K562 (cell line): ENCODE results near the gene DIS3L2. TPM values are rescaled to one million over a fixed set of nuclear protein-coding genes. Genes with fewer than 3 reads are reported as not detected.

Source experiments
- ATAC-seq: fragments of 200-7000 bp; cut with Tn5 transposase; 3 replicates; pipeline ENCODE4 v1.9.1; 2020; ENCODE audit warnings: moderate library complexity
- BruUV-seq: library from RNA; stranded (reverse); fragments of 400-500 nt; replicated peaks from 2 replicates; lab custom pipeline; 2021; lab: Mats Ljungman, UMichigan
- CTCF ChIA-PET: fragments of 300-600 bp; formaldehyde crosslinking; extraction: SDS; loops from one replicate; lab custom pipeline; 2021; ENCODE audit warnings: low intra/inter-chr PET ratio; lab: Yijun Ruan, JAX
- POLR2A ChIA-PET: fragments of 300-600, 350-650 bp; sonication (Branson Sonifier 250); formaldehyde crosslinking; extraction: SDS; loops from one replicate; lab custom pipeline; 2021; ENCODE audit warnings: antibody characterized with exemption, inconsistent platforms; lab: Yijun Ruan, JAX
- DNase-seq, 4 experiments: peaks; one replicate each; pipeline versions ENCODE4 v3.0.0 to v3.0.0-alpha.2; 2011 to 2018; ENCODE audit warnings: low spot score in 3 of 4, mixed read lengths in 3 of 4; ENCODE audit errors: extremely low read depth in 1 of 4
- FAIRE-seq: peaks from 2 replicates; lab custom pipeline; 2011; peaks lifted over from hg19 to GRCh38; lab: Jason Lieb, UNC
- H2AFZ ChIP-seq: 2 replicates; pipeline ENCODE4 v1.6.0; 2011; ENCODE audit warnings: low read depth, low read length, control low read depth, inconsistent platforms
- H3K27ac ChIP-seq: fragments of 200-600 bp; 3 replicates; pipeline ENCODE4 v1.8.0; 2011; ENCODE audit warnings: low read depth, mild to moderate bottlenecking, control low read depth, inconsistent platforms, low read length, moderate library complexity, mixed read lengths; ENCODE audit errors: extremely low read depth
- H3K27me3 ChIP-seq, 2 experiments: fragments of 300-600 bp in 1 of 2; 2 replicates in 1 of 2; 3 replicates in 1 of 2; pipeline versions ENCODE4 v1.6.0 to v1.8.0; 2011; ENCODE audit warnings: inconsistent platforms in 2 of 2, low read length in 2 of 2, mild to moderate bottlenecking in 1 of 2, mixed read lengths in 1 of 2, moderate library complexity in 1 of 2; ENCODE audit not compliant: control insufficient read depth in 2 of 2, insufficient read depth in 2 of 2
- H3K36me3 ChIP-seq: fragments of 300-600 bp; 3 replicates; pipeline ENCODE4 v1.8.0; 2011; ENCODE audit warnings: mild to moderate bottlenecking, low read length, inconsistent platforms; ENCODE audit not compliant: control insufficient read depth, insufficient read depth
- H3K4me1 ChIP-seq, 2 experiments: fragments of 200-600 bp in 1 of 2; replicated peaks in 1 of 2; 2 replicates in 1 of 2; 3 replicates in 1 of 2; pipeline versions ENCODE4 v1.5.1 to v1.8.0; 2011; ENCODE audit warnings: inconsistent platforms in 2 of 2, low read length in 2 of 2, mild to moderate bottlenecking in 1 of 2, mixed read lengths in 1 of 2, moderate library complexity in 1 of 2; ENCODE audit not compliant: control insufficient read depth in 2 of 2, insufficient read depth in 2 of 2
- H3K4me2 ChIP-seq: 2 replicates; pipeline ENCODE4 v1.6.1; 2011; ENCODE audit warnings: low read length, control low read depth, inconsistent platforms, mixed read lengths; ENCODE audit not compliant: insufficient read depth
- H3K4me3 ChIP-seq: fragments of 200-600 bp; sonication (generic), shearing (Covaris generic); 2 replicates; pipeline ENCODE4 v1.5.1; 2016; ENCODE audit warnings: control low read depth, inconsistent platforms
- H3K79me2 ChIP-seq: fragments of 200-600 bp; 3 replicates; pipeline ENCODE4 v1.8.0; 2011; ENCODE audit warnings: low read length, inconsistent platforms; ENCODE audit not compliant: control insufficient read depth, insufficient read depth
- H3K9ac ChIP-seq, 2 experiments: 2 replicates each; pipeline versions ENCODE4 v1.6.0 to v1.6.1; 2011; ENCODE audit warnings: low read depth in 2 of 2, low read length in 2 of 2, control low read depth in 1 of 2, inconsistent platforms in 1 of 2, mild to moderate bottlenecking in 1 of 2, mixed read lengths in 1 of 2; ENCODE audit not compliant: insufficient read depth in 1 of 2
- H3K9me1 ChIP-seq: one replicate; pipeline ENCODE4 v1.6.0; 2011; ENCODE audit warnings: inconsistent platforms, mild to moderate bottlenecking, low read length, moderate library complexity; ENCODE audit not compliant: control insufficient read depth, insufficient read depth
- H3K9me3 ChIP-seq: replicated peaks from 2 replicates; pipeline ENCODE4 v1.5.1; 2011; ENCODE audit warnings: low read depth, low read length, inconsistent platforms; ENCODE audit not compliant: control insufficient read depth, insufficient read depth
- H4K20me1 ChIP-seq: replicated peaks from 2 replicates; pipeline ENCODE4 v1.6.1; 2011; ENCODE audit warnings: low read length, inconsistent platforms, mixed read lengths; ENCODE audit not compliant: control insufficient read depth, insufficient read depth
- FOXJ3 ChIP-seq: sonication (generic); formaldehyde crosslinking; IDR thresholded peaks from 2 replicates; pipeline ENCODE4 v1.4.0; 2020; ENCODE audit warnings: mild to moderate bottlenecking, missing genetic modification reagents
- MTF1 ChIP-seq: fragments of 250-450 bp; sonication (Bioruptor Pico); IDR thresholded peaks from 2 replicates; pipeline ENCODE4 v1.9.0; 2021; ENCODE audit warnings: moderate library complexity, mild to moderate bottlenecking, inconsistent platforms, borderline replicate concordance
- RHOXF2B ChIP-seq: fragments of 250-450 bp; sonication (Bioruptor Pico); conservative IDR thresholded peaks from 2 replicates; pipeline ENCODE4 v1.5.1; 2021
- ZNF384 ChIP-seq: IDR thresholded peaks from 2 replicates; pipeline ENCODE4 v1.6.1; 2012; ENCODE audit warnings: low read depth, low read length, improper control_type of control experiment
- WGBS: fragments of 100-300 bp; shearing (Covaris generic); methylation state at CpG from one replicate; pipeline ENCODE4 v1.1.6; 2016; ENCODE audit warnings: low coverage, mixed read lengths; ENCODE audit not compliant: insufficient coverage; ENCODE audit errors: missing lambda C conversion rate; 5-methylcytosine and 5-hydroxymethylcytosine counted together
- in situ Hi-C: fragments of 300-500 bp; cut with MboI; formaldehyde crosslinking; loops from 4 replicates; pipeline ENCODE4 v1.15.0; 2018; ENCODE audit warnings: inconsistent platforms, mixed read lengths
- intact Hi-C: fragments of 100-400 bp; cut with micrococcal nuclease; formaldehyde crosslinking; loops from 2 replicates; pipeline ENCODE4 v1.14.2; 2022
- polyA plus RNA-seq, 8 experiments: library from polyadenylated mRNA; depleted of rRNA in 4 of 8; stranded (reverse) in 5 of 8; unstranded in 3 of 8; fragments of >200 nt; fragmentation: Nextera tagmentation in 2 of 8; fragmentation: Illumina TruSeq in 1 of 8; extraction: Ambion mirVana in 2 of 8; extraction: Trizol in 1 of 8; gene quantifications; 2 replicates each; pipeline versions ENCODE4 v1.2.1 to v1.2.3, GENCODE V29; 2011 to 2014; ENCODE audit warnings: inconsistent platforms in 1 of 8, missing spikeins in 1 of 8
- total RNA-seq, 7 experiments: library from RNA; depleted of rRNA in 6 of 7; stranded (reverse); fragments of >200 nt in 6 of 7; fragmentation: Illumina TruSeq in 2 of 7; extraction: Trizol in 2 of 7; gene quantifications; 2 replicates each; pipeline versions ENCODE4 v1.2.1 to v1.2.3, GENCODE V29; 2011 to 2021; ENCODE audit warnings: low replicate concordance in 1 of 7
- TF ChIP-seq, protein P1 (sequence below): fragments of 250-450 bp; sonication (Bioruptor Pico); IDR thresholded peaks from 2 replicates; pipeline ENCODE4 v1.8.0; 2022; ENCODE audit warnings: moderate library complexity, mild to moderate bottlenecking, inconsistent platforms

The DIS3L2 gene
- total and polyA plus RNA-seq, 9 of the 15 experiments (the other 6 are each of a cell fraction or from before 2014, with no cell fraction given), result 1.5 to 19.2 (median 11.2) TPM

DNA sequence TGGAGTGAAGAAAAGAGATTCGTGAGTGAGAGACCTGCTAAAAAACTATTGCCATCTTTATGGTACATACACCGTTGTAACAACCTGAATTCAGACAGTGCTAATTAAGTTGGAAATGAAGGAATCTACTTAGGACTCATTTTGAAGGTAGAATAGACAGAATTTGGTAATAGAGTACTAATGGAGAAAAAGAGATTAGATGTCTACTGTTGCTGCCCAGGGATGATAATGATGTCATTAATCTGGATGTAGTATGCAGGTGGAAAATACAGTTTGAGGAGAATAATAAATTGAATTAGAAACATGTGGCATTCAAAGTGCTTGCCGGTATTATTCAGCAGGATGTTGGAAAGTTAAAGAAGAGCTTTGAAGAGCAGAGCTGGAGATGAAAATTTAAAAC is 44.7 kb downstream of the DIS3L2 start:
- peaks cover 0 to 6% of the 10 kb centered on the region in 2 experiments; a peak in 2 of 5 replicates for H3K4me1 ChIP-seq
- no peaks in the 10 kb centered on the region for H3K79me2 ChIP-seq
- H3K4me3 ChIP-seq, result no peak overlapping the region
- TF ChIP-seq ZNF384, result no peak
- TF ChIP-seq MTF1, result no peak
- TF ChIP-seq, protein P1, sequence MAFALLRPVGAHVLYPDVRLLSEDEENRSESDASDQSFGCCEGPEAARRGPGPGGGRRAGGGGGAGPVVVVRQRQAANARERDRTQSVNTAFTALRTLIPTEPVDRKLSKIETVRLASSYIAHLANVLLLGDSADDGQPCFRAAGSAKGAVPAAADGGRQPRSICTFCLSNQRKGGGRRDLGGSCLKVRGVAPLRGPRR, result no peak
- TF ChIP-seq RHOXF2B (CRISPR knock-in tag), result no peak
- no peak for TF ChIP-seq FOXJ3 (CRISPR knock-in tag)
- ChIA-PET CTCF (no interaction called here), POLR2A (interaction anchor here (1.0 kb wide), 1 partner anchor 13 kb away, joined by 4 read pairs; no protein-coding TSS in a partner anchor)
- in situ Hi-C loops, result no loop called here
- no TSS peak for BruUV-seq
- H3K27ac ChIP-seq, result no peak overlapping the region
- no peaks in the 10 kb centered on the region for H4K20me1 ChIP-seq
- FAIRE-seq, result no peak
- H3K9me3 ChIP-seq, result no peaks in the 10 kb centered on the region
- intact Hi-C loops, result no loop called here
- H3K27me3 ChIP-seq, result no peaks in the 10 kb centered on the region
- WGBS, result 80% methylated on average over 3 of the region's 3 CpGs
- no peak for ATAC-seq
- no peak overlapping the region for H3K4me2 ChIP-seq
- DNase-seq, result no peak
- no peaks in the 10 kb centered on the region for H3K9me1 ChIP-seq
- H3K36me3 ChIP-seq, result no peaks in the 10 kb centered on the region
- H3K9ac ChIP-seq, result no peak overlapping the region
- H2AFZ ChIP-seq, result no peak overlapping the region
